GM18873 (cell line): ENCODE measurements around the gene FBXO3.
"Not testable (repeated sequence)": the region's sequence is repeated elsewhere in the genome, so short reads cannot be mapped to it uniquely, and the experiment has no call there.

Source experiments
- ATAC-seq: cut with Tn5 transposase; IDR thresholded peaks from one replicate; pipeline ENCODE4 v1.9.1; 2021; ENCODE audit warnings: mild to moderate bottlenecking, moderate library complexity, moderate number of reproducible peaks; ENCODE audit not compliant: unreplicated experiment, low FRiP score

FBXO3 gene, protein sequence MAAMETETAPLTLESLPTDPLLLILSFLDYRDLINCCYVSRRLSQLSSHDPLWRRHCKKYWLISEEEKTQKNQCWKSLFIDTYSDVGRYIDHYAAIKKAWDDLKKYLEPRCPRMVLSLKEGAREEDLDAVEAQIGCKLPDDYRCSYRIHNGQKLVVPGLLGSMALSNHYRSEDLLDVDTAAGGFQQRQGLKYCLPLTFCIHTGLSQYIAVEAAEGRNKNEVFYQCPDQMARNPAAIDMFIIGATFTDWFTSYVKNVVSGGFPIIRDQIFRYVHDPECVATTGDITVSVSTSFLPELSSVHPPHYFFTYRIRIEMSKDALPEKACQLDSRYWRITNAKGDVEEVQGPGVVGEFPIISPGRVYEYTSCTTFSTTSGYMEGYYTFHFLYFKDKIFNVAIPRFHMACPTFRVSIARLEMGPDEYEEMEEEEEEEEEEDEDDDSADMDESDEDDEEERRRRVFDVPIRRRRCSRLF

DNA sequence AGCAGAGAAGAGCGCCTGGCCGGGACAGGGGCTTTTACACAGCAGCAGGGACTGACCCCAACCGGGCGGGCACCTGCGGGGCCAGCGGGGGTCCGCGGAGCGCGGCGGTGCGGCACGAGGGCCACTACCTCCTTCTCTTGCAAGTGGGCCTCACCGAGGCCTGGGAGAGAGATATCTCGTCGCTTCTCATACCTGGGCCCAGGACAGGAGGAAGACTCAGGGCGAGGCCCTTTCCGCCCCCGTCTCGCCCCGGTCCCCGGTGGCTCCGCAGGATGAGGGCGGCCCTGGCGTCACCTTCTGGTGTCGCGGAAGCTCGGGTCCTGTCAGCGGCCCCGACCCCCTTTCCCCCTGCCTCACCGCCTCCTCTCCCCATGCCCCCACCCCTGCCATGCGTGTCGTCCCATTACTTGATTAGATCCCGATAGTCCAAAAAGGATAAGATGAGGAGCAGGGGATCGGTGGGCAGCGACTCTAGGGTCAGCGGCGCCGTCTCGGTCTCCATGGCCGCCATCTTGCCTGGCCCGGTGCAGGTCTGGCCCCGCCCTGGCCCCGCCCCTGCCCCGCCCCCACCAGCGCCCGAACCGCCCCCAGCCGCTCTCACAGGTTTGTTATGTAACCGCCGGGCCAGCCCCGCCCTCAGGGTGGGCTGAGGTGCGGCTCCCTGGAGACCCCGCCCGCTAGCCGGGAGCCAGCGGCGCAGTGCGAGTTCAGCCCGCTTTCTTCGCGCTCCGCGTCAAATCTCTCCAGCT is at the start of gene FBXO3:
FBXO3 (minus strand) TSS at position 534 of the 749 bp plus-strand sequence; CDS start at position 511, 23 bp downstream.
- peak; percentile 57 for ATAC-seq

DNA sequence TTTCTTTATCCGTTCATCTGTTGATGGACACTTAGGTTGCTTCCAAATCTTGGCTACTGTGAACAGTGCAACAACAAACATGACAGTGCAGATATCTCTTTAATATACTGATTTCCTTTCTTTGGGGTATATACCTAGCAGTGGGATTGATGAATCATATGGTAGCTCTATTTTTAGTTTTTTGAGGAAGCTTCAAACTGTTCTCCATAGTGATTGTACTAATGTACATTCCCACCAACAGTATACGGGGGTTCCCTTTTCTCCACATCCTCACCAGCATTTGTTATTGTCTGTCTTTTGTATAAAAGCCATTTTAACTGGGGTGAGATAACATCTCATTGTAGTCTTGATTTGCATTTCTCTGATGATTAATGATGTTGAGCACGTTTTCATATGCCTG is 48.7 kb upstream of the FBXO3 start:
- not testable (repeated sequence) for ATAC-seq

- ATAC-seq, result no peak
Measured at GRCh38 chr11:33819278-33820035, 45.1 kb upstream of the FBXO3 start.

GRCh38 chr11:33808228-33808828 is 34.0 kb upstream of the FBXO3 start:
- no peak for ATAC-seq

GRCh38 chr11:33804471-33804870 is 30.2 kb upstream of the FBXO3 start:
- no peak for ATAC-seq

DNA sequence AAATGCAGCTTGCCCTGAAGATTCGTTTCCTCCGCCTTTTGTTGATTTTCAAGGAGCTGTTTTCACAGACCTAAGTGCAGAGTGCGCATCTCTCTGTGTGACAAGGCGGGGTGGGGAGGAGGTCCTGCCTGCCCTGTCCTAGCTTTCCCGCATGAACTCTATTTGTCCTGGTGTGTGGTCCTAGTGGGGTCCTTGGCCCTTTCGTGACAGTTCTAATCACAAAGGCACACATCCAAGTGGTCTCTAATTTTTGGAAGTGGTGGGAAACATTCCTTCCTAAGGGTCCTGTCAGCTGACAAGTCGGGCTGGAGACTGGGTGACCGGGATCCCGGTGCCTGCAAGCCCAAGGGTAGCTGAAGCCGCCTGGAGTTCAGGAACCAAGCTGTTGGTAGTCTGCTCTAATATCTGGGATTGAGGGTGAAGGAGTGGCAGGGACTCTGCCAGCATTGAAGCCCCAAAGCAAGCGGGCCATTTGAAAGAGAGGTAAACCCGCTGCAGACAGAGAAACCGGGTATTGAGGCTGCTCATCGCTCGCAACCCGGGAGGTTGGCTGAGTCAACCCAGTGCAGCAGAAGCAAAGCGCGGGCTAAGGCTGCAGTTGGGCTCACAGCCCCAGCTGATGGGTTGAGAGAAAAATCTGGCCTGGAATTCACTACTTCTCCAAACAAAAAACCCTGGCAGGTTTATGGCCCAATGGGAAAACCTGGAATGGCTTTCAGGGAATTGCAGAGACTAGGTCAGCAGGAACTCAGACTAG is 28.1 kb upstream of the FBXO3 start:
- ATAC-seq, result no peak

- no peak for ATAC-seq
Measured at GRCh38 chr11:33801821-33802193, 27.5 kb upstream of the FBXO3 start.

DNA sequence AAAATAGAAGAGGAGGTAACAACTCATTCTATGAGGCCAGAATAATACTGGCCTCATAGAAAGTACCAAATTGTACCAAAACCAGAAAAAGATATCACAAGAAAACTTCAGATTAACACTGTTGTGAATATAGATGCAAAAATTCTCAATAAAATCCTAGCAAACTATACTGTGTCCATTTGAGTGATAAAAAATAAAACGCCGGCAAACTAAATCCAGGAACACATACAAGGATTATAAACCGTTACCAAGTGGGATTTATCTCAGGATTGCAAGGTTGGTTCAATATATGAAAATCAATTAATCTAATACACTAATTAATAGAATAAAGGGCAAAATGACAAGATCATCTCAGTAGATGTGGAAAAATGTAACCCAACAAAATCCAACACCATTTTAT is 23.6 kb upstream of the FBXO3 start:
- no peak for ATAC-seq

DNA sequence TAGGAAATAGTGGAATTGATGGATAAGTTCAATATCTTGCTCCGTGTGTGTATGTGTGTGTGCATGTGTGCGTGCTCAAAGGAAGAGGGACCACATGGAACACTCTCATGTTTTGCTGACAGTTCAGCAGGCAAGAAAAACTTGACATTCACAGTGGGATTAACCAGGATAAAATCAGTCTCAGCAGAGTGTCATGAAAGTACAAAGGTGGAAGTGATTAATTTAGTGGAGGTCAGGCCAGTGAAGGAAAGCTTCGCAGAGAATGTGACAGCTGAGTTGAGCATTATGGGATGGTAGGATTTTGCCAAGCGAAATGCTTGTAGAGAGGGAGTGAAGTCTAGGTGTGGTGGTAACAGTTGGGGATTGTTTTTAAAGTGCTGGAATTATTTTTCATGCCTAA is 15.7 kb upstream of the FBXO3 start:
- ATAC-seq, result no peak

GRCh38 chr11:33788095-33788494 is 13.8 kb upstream of the FBXO3 start:
- not testable (repeated sequence) for ATAC-seq

DNA sequence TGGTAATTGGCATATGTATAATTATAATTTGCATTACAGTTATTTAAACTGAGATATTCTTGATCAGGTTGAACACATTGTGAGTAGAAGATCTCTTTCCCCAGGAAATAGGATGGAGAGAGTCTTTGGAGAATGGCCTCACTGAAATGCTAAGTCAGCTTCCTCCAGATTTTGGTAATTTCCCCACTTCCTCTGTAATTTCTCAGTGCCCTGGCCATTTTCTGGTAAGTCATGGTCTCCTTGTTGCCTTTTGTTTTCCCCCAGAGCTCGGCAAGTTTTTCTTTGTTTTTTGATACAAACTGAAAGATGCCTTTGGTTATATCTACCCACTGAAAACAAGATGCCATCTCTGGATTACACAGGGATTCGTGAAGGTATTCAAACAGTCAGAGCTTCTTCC is 12.8 kb upstream of the FBXO3 start:
- no peak for ATAC-seq

GRCh38 chr11:33785609-33786008 is 11.3 kb upstream of the FBXO3 start:
- no peak for ATAC-seq

DNA sequence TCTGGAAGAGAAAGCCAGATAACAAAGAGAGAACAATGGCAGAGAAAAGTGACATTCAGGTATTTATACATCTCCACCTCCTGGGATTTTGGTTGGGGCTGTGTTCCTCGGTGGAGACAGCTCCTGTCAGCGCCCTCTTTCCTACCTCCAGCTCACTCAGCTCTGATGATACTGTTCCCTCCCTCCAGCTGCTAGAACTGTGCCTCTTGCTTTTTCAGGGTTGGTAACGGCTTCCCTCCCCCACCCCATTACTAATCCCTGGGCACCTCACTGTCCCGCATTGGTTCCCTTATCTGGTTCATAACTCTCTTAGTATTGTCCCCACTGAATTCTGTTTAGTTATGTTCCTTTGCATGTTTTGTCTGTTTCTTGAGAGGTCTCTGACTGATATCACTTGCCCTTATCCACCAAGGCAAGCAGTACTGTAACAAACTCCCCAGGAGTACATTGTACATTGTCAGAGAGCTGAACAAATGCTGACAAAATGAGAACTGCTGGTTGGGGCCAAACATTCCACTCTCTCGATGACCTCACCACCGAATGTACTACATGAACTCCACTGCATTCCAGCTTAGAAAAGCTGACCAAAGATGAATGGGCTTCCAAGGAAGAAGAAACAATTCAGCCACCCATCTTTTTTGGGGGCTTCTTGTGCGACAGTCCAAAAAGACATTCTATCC is 5.7 kb upstream of the FBXO3 start:
- no peak for ATAC-seq

DNA sequence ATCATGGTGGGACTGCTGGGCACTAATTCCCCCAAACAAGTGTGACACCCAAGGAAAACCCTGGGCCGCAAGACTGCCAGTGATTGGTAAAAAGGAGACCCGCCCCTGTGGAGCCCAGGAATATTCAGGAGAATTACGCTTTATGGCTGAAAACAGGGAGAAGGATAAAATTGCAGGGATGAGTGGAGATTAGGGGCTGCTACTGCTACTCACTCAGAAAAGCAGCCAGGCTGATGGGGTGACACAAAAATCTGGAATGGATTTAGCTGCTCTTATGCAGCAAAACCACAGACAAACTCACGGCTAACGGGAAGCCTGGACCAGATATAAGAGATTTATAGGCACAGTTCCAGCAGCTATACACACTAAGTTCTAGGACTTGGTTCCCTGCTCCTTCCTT is 4.4 kb upstream of the FBXO3 start:
- no peak for ATAC-seq

DNA sequence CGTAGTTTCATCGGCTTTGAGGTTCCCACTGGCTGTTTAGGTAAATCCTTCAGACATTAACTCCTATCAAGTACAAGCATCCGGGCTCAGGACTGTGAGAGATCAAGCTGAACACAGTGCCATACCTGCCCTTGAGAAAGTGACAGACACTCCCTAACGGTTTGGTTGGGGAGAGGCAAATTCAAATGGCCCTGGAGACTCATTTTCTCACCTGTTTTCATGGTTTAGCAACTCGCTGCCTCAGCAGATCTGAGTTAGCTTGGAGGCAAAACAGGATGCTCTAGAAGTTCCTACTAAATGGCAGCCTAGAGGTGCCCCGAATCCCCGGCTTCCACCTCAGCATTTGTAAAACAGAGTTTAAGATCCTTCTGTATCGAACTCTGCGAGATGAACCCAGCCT is 3.6 kb upstream of the FBXO3 start:
- no peak for ATAC-seq

GRCh38 chr11:33775832-33776470 is 1.6 kb upstream of the FBXO3 start:
- ATAC-seq, result peak; percentile 39

- no peak for ATAC-seq
Measured at GRCh38 chr11:33775467-33775807, 1.1 kb upstream of the FBXO3 start.

GRCh38 chr11:33774736-33775466 is 581 bp upstream of the FBXO3 start:
- no peak for ATAC-seq
